Coronary artery (tissue), 2 donors: ENCODE measurements around the gene FBXW4.

ENCODE experiments used
- DNase-seq: peaks from one replicate; pipeline ENCODE4 v3.0.0-alpha.2; 2017; ENCODE audit warnings: low spot score
- H3K27ac ChIP-seq, 2 donors: fragments of 200-600 bp; sonication (generic); one replicate each; pipeline ENCODE4 v1.5.1; 2016 to 2019
- H3K4me3 ChIP-seq: fragments of 200-600 bp; sonication (generic); 2 replicates; pipeline ENCODE4 v1.5.1; 2016; ENCODE audit warnings: mild to moderate bottlenecking, moderate library complexity
- TF ChIP-seq, protein P1 (sequence below): fragments of 200-600 bp; sonication (generic); IDR thresholded peaks from one replicate; pipeline ENCODE4 v1.5.1; 2019; ENCODE audit warnings: antibody characterized with exemption

The FBXW4 gene

DNA sequence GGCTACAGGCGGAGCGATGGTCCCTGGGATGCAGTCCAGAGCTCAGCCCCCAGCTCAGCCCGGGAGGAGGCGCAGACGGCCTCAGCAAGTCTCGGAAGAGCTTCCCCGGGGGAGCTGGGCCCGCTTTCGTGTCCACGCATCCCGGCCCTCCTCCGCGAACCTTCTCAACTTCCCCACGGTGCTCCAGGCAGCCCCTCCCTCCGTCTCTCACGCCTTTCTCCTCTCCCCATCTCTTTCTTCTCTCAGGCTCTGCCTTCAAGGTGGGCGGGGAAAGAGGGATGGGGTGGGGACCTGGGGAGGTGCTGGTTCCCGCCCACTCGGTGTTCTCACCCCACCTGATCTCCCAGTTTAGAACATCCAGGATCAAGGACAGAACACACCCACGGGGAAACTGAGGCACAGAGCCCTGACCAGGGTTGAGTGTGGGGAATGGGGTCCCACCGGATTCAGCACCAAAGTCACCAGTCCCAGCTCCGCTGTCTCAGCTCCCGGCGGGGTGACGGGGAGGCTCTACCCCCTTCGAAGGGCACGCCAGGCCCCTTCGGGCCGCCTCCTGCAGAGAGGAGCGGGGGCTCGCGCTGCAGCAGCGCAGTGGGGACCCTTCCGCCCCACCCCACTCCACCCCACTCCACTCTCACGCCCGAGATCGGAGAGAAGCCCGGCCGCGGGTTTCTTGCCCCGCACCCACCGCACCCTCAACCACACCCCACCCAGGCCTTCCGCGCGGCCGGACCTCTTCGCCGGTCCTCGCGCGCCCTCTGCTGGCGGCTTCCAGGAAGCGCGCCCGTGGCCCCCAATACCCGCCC is 125.1 kb downstream of the FBXW4 start:
- peak overlapping the region; percentile 76 for H3K4me3 ChIP-seq
- H3K27ac ChIP-seq = no peak overlapping the region
- DNase-seq = peak; percentile 74
- TF ChIP-seq, protein P1, sequence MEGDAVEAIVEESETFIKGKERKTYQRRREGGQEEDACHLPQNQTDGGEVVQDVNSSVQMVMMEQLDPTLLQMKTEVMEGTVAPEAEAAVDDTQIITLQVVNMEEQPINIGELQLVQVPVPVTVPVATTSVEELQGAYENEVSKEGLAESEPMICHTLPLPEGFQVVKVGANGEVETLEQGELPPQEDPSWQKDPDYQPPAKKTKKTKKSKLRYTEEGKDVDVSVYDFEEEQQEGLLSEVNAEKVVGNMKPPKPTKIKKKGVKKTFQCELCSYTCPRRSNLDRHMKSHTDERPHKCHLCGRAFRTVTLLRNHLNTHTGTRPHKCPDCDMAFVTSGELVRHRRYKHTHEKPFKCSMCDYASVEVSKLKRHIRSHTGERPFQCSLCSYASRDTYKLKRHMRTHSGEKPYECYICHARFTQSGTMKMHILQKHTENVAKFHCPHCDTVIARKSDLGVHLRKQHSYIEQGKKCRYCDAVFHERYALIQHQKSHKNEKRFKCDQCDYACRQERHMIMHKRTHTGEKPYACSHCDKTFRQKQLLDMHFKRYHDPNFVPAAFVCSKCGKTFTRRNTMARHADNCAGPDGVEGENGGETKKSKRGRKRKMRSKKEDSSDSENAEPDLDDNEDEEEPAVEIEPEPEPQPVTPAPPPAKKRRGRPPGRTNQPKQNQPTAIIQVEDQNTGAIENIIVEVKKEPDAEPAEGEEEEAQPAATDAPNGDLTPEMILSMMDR = peak; percentile 97

DNA sequence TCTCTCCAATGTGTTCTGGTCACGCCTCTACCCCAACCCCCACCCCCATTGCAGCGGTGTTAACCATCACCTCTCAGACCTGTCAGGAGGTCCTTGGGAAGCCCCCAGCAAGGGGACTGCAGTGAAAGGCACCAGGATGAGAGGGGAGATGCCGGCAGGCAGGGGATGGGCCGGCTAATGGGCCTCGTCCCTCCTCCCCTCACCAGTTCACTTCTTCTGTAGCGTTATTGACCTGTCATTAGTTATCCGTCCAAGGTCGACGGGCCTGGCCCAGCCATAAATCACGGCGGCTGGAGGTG is 125.7 kb downstream of the FBXW4 start:
- peak; percentile 73 for DNase-seq
- Histone ChIP-seq H3K27ac (no peak overlapping the region), H3K4me3 (peak overlapping the region; percentile 76)
- TF ChIP-seq, protein P1 = no peak

DNA sequence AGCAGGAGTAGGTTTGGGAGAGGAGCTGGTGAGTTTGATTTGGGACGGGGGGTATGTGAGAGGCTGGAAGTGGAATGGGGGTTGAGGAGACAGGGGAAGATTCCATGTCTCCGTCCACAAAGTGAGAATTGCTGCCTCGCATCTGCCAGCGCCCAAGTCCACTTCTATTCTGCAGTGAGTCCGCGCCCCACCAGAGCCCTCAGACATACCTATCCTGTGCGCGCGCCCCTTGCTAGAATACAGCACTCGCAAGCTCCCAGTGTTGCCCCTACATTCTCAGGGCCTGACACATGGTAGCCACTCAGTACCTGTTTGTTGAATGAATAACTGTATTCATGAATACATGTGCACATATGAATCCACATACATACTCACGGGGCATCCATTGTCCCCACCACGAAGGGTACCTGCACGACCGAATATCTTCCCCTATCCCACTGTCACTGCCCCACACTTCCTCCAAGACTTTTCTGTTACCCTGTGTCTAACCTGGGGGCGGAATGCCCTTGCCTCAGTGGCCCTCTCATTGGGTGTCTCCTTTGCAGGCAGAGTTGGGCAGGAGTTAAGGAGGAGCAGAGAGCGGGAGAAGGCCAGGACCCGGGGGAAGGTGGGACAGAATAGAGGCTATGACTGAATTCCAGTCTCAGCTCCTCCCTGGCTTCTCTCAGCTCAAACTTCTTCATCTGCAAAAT is 126.8 kb downstream of the FBXW4 start:
- TF ChIP-seq, protein P1 = no peak
- no peak overlapping the region for H3K4me3 ChIP-seq
- no peak overlapping the region for H3K27ac ChIP-seq
- no peak for DNase-seq

DNA sequence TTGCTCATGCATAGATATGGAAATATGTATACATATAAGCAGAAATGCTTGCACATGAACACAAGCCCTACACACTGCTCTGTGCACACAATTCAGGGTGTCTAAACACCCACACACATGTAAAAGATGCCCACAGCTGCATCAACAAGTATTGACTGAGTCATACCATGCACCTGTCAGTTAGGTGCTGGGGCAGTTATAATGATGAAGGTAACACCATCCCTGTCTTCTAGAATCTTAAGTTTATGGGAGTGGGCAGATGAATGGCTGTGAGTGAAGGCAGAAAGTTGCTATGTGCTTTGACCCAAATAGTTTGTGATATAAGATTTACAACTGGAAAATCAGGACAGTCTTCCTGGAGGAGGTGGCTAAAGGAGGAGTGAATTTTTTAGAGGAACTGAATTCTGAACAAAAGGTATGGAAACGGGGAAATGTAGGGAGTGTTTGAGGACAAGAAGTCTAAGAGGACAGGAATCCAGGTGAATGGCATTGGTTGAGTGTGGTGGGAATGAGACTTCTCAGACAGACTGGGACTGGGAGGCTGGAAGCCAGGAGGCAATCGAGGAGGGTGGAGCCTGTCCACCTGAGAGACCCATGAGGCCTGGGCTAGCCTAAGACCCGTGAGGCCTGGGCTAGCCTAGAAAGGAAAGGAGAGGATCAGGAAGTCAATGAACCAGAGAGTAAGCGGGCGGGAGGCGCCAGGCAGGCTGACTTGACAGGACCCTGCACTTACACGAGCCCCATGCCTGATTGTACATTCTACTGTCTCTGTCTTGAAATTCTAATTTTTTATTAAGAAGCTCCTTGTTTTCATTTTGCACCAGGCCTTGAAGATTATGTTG is 127.6 kb downstream of the FBXW4 start:
- TF ChIP-seq, protein P1 = no peak
- H3K4me3 ChIP-seq = no peak overlapping the region
- H3K27ac ChIP-seq = no peak overlapping the region
- peak; percentile 57 for DNase-seq

DNA sequence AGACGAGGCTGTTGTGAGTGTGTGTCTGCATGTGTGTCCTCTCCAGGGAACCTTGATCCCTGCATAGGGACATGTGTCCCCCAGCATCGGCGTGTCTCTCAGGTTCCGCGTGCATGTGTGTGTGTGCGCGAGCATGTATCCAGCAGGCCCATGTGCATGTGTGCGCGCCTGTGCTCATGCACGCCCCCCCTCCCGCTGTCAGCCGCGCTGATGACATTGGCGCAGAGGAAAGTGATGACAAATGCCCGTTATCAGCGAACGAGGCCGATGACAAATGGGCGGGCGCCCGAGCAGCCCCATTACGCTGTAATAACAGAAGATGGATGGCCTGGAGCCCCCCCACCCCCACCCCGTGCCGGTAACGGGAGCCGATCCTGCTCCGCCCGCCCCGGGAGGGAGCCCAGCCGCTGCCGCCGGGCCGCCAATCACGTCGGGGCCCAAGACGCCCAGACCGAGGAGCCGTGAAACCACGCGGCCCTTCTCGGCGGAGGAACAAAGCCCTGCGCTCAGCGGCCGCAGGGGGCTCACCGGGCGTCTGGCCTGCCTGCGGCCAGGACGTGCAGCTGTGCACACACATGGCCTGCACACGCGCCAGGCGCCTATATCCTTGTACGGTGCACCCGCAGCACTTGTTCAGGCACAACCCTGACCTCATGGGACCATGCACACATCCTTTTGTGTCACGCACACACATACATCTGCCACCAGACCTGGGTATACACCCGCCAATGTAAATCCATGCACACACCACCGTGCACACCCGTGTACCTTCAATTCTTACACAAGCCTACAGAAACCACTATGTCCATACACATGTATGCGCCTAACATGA is 128.4 kb downstream of the FBXW4 start:
- Histone ChIP-seq H3K27ac (no peak overlapping the region), H3K4me3 (peak overlapping the region; percentile 60)
- DNase-seq = peak; percentile 64
- TF ChIP-seq, protein P1 = no peak

DNA sequence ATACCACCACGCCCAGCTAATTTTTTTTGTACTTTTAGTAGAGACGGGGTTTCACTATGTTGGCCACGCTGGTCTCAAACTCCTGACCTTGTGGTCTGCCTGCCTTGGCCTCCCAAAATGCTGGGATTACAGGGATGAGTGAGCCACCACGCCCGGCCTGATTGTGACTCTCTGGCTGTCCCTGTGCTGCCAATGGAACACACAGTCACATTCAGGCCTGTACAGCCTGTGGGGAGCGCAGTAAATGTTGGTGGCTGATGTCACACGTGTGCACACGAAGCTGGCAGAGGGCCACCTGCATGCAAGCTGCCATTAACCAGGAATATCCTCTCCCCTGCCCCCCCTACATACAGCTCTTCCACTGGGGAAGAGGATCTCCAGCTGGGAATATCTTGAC is 129.0 kb downstream of the FBXW4 start:
- TF ChIP-seq, protein P1 = no peak
- no peak overlapping the region for H3K27ac ChIP-seq
- peak; percentile 29 for DNase-seq
- peak overlapping the region; percentile 60 for H3K4me3 ChIP-seq
